Right lung (tissue), 5 donors: ENCODE measurements around the gene PTK7. TPM values are rescaled to one million over a fixed set of nuclear protein-coding genes. Genes with fewer than 3 reads are reported as not detected.

Experiments
- DNase-seq, 2 donors: peaks; one replicate each; pipeline ENCODE4 v3.0.0-alpha.2; 2013
- polyA plus RNA-seq, 5 donors: library from polyadenylated mRNA; unstranded; fragments of 120-200 nt; gene quantifications; one replicate each; pipeline versions ENCODE4 v1.2.1 to v1.2.3, GENCODE V29; 2013; ENCODE audit warnings: inconsistent platforms in 1 of 5, low replicate concordance in 1 of 5; ENCODE audit not compliant: insufficient read length in 5 of 5, insufficient read depth in 1 of 5

Gene PTK7
- polyA plus RNA-seq, 5 donors: 232 to 304 (median 271) TPM

DNA sequence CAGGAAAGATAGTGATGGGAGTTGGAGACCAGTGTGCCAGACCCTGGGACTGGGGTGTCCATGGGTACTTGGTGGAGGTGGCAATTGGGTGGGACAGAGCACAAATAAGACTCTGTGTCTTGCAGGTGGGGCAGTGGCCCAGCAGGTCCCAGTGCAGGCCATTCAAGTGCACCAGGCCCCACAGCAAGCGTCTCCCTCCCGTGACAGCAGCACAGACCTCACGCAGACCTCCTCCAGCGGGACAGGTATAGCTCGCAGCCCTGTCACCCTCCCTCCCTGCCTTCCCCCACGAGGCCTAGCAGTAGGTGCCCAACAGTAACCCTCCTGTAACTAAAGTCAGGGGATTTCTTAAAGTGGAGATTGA lies 100.3 kb downstream of the PTK7 start:
- no peak for DNase-seq

DNA sequence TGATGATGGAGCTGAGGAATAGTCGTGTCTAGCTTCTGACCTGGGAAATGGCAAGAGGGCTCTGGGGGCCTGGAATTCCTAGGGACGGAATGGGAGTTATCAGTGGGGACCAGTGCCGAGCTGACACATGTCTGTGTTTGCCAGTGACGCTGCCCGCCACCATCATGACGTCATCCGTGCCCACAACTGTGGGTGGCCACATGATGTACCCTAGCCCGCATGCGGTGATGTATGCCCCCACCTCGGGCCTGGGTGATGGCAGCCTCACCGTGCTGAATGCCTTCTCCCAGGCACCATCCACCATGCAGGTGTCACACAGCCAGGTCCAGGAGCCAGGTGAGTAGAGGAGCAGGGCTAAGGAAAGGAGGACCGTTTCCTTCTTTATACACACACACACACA lies 102.0 kb downstream of the PTK7 start:
- DNase-seq: no peak

- no peak for DNase-seq
Observed at GRCh38 chr6:43178951-43179830, 103.1 kb downstream of the PTK7 start.

DNA sequence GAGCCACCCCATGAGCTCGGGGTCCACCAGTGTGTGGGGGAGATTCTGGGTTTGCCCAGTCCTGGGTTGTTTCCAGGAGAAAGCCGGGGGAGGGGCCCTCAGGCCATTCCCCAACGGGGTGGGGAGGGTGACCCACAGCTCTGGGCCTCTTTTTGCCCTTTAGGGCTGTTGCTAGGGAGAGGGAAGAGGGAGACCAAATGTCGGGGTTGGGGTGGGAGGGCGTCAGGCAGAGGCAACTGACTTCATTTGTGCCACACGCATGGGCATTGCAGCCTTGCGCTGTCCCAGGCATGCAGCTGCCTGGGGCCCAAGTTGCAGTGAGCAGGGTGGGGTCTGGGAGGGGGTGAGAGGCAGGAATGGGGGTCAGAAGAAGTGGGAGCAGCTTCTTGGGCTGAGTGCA lies 103.9 kb downstream of the PTK7 start:
- DNase-seq: no peak

DNA sequence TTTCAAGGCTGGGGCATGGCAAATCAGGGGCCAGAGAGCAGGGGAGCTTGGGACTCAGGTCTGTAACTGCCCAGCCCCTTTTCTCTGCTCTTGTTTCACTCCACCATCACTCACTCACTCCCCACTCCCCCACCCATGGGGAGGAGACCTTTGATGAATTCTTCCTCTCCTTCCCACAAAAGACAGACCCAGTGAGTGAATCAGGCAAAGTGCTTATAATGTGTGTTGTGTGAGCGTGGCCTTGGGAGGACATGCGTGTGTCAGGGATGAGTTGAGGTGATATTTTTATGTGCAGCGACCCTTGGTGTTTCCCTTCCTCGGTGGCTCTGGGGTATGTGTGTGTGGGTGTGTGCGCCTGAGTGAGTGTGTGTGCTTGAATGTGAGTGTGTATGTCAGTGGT lies 104.9 kb downstream of the PTK7 start:
- DNase-seq: no peak

GRCh38 chr6:43181621-43181941 lies 105.5 kb downstream of the PTK7 start:
- DNase-seq: no peak

- DNase-seq: peak; percentile 78 to 83
Observed at GRCh38 chr6:43181942-43182860, 106.1 kb downstream of the PTK7 start, which contains the start of gene CUL9. Gene CUL9 (plus strand): TSS chr6:43182196. CDS start chr6:43184311, 2,115 bp downstream.

DNA sequence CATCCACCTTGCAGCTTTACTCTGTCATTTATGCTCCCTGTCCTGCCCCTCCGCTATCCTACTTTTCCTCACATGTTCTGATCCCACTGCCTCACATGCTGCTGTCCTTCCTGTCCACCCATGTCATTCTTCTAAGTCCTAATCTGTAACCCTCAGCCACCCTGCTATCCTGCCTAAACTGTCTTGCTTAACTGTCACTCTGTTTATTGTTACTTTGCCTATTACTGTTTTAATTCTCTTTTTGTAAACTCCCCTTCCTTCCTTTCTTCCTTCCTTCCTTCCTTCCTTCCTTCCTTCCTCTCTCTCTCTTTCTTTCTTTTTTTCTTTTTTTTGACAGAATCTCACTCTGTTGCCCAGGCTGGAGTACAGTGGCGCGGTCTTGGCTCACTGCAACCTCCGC lies 107.3 kb downstream of the PTK7 start:
- DNase-seq: no peak

DNA sequence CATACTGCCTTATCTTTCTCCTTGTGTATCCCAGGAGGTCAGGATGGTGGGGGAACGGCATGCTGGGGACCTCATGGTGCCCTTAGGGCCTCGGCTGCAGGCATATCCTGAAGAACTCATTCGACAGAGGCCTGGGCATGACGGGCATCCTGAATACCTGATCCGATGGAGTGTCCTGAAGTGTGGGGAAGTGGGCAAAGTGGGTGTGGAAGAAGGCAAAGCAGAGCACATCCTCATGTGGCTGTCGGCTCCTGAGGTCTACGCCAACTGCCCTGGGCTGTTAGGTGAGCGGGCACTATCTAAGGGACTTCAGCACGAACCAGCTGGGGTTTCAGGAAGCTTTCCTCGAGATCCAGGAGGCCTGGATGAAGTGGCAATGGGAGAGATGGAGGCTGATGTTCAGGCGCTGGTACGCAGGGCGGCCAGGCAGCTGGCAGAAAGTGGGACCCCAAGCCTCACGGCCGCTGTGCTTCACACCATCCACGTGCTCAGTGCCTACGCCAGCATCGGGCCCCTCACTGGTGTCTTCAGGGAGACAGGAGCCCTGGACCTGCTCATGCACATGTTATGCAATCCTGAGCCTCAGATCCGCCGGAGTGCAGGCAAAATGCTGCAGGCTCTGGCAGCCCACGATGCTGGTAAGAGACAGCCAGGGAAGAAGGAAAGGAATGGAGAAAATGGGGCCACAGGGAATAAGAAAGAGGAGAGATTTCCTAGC lies 108.3 kb downstream of the PTK7 start:
- DNase-seq: no peak

DNA sequence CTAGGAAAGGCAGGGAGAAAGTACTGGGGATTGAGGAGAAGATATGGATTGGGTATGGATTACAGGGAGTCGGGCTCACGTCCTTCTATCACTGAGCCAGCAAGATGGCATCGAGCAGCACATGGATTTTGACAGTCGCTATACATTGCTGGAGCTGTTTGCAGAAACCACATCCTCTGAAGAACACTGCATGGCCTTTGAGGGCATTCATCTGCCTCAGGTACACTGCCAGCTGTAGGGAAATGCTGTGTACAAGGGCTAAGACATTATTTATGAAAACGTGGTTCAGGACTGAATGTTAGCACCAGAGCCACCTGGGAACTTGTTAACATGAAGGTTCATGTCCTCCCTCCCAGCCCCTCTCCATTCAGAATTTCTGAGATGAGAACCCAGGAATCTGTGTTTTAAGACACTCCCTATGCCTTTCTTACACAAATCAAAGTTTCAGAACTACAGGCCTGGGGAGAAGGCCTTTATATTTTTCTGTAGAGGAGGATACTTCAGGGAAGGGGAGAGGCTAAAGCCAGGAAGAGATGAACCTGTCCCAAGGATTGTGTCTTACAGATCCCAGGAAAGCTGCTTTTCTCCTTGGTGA lies 109.4 kb downstream of the PTK7 start:
- DNase-seq: no peak

DNA sequence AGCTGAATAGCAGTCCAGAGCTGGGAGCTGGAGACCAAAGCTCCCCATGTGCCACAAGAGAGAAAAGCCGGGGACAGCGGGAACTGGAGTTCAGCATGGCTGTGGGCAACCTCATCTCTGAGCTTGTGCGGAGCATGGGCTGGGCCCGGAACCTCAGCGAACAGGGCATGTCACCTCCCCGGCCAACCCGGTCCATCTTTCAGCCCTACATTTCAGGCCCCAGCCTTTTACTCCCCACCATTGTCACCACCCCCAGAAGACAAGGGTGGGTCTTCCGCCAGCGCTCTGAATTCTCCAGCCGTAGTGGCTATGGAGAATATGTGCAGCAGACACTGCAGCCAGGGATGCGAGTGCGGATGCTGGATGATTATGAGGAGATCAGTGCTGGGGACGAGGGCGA lies 109.9 kb downstream of the PTK7 start:
- DNase-seq: no peak

DNA sequence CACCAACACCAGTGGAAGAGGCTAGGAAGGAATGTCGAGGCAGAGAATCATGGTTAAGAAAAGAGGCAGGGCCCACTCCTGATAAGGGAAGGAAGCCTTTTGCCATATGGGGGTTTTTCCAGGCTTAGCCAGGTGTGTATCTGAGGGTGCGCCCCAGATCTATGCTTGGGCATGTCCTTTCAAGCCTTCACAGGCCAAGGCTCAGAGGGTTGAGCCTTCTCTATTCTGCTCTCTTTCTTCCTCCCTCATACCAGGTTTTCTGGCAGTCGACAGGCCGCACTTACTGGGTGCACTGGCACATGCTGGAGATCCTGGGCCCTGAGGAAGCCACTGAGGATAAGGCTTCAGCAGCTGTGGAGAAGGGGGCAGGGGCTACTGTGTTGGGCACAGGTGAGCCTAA lies 110.6 kb downstream of the PTK7 start:
- no peak for DNase-seq

- DNase-seq: no peak
Observed at GRCh38 chr6:43187821-43188220, 111.7 kb downstream of the PTK7 start.

- no peak for DNase-seq
Observed at GRCh38 chr6:43188426-43188825, 112.3 kb downstream of the PTK7 start.

GRCh38 chr6:43189776-43190304 lies 113.7 kb downstream of the PTK7 start:
- DNase-seq: no peak

- no peak for DNase-seq
Observed at GRCh38 chr6:43192911-43193310, 116.8 kb downstream of the PTK7 start.

DNA sequence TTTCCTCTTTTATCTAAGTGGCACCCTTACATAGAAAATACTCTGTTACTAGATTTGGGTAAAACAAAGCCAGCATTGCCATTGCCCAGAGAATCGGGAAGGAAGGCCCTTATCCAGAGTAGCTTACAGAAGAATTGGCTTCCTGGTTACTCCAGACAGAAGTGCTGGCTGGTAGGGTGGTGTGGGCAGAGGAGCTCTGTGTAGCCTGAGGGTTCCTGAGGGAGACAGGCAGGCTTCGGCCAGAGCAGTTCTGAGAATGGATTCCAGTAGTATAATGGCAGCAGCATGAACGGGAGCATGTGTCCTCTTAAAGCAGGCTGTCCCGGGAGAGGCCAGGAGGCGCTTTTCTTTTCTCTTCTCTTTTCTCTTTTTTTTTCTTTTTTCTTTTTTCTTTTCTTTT lies 117.8 kb downstream of the PTK7 start:
- DNase-seq: no peak

- DNase-seq: no peak
Observed at GRCh38 chr6:43196337-43196736, 120.2 kb downstream of the PTK7 start.

DNA sequence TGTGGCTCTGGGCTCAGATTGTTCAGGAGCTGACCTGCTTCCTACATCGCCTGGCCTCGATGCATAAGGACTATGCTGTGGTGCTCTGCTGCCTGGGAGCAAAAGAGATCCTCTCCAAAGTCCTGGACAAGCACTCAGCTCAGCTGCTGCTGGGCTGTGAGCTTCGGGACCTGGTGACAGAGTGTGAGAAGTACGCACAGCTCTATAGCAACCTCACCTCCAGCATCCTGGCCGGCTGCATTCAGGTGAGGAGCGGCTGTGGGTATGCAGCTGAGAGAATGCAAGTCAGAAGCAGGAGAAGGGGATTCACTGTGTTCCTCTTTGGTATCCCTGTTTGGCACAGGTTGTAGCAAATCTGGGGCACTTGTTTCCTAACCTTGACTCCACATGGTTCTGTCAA lies 123.8 kb downstream of the PTK7 start:
- DNase-seq: no peak

DNA sequence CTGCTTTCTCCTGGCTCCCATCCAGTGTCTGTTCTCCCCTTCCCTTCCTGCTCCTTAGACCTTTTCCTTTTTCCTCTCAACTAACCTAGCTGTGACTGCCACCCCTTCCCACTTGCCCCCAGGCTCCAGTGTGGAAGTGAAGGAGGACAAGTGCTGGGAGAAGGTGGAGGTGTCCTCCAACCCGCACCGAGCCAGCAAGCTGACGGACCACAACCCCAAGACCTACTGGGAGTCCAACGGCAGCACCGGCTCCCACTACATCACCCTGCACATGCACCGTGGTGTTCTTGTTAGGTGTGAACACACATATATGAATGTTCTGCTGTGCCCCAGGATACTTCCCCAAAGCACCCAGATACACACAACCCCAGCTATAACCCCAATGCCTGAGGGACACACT lies 124.4 kb downstream of the PTK7 start:
- no peak for DNase-seq

DNA sequence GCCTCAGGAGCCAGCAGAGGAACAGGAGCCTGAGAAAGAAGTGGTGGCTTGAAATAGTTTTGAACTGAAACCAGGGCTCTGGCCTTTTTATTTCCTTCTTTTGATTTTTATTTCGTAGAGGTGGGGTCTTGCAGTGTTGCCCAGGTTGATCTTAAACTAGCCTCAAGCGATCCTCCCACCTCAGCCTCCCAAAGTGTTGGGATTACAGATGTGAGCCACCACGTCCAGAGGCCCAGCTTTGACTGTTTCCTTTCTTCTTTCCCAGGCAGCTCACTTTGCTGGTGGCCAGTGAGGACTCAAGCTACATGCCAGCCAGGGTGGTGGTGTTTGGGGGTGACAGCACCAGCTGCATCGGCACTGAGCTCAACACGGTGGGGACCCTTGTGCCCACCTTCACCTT lies 126.3 kb downstream of the PTK7 start:
- no peak for DNase-seq
